ENCODE data around the gene RNU2-63P. TPM values are rescaled to one million over a fixed set of nuclear protein-coding genes. Genes with fewer than 3 reads are reported as not detected.

The RNU2-63P gene
- total and polyA plus RNA-seq, 11 donors, result not detected

- 93 to 98% (median 95%) methylated on average over 4 of the region's 4 CpGs for WGBS, 4 donors
- intact Hi-C loops (cut with DNase I), result no loop called here
- H3K27ac ChIP-seq, result no peak overlapping the region
- H3K9me3 ChIP-seq, result no peaks in the 10 kb centered on the region
- DNase-seq (no peak), ATAC-seq (no peak)
- peaks cover 2 to 79% (median 59%) of the 10 kb centered on the region in 9 donors for H3K36me3 ChIP-seq
- H3K4me1 ChIP-seq, result peaks cover 0 to 17% (median 0%) of the 10 kb centered on the region in 12 donors
- H3K4me3 ChIP-seq, result no peak overlapping the region
- TF ChIP-seq POLR2A (IDR thresholded peaks at IDR 0.05) (no peak), CTCF (IDR thresholded peaks at IDR 0.05) (no peak)
- H3K27me3 ChIP-seq, result no peaks in the 10 kb centered on the region
Observed at GRCh38 chr2:88028931-88029330, 12.6 kb upstream of the RNU2-63P start.

GRCh38 chr2:88027697-88028389, 11.5 kb upstream of the RNU2-63P start:
- intact Hi-C loops (cut with DNase I), result no loop called here

GRCh38 chr2:88024509-88024908, 8.2 kb upstream of the RNU2-63P start:
- 74 to 78% (median 76%) methylated on average over 6 of the region's 6 CpGs for WGBS, 4 donors
- H3K36me3 ChIP-seq, result peaks cover 0 to 37% (median 20%) of the 10 kb centered on the region in 9 donors

More at GRCh38 chr2:88027697-88028389, 11.5 kb upstream of the RNU2-63P start:
- TF ChIP-seq CTCF (IDR thresholded peaks at IDR 0.05), result no peak
- no peak for TF ChIP-seq POLR2A (IDR thresholded peaks at IDR 0.05)
- peaks cover 0 to 69% (median 54%) of the 10 kb centered on the region in 9 donors for H3K36me3 ChIP-seq
- peak overlapping the region in 1 of 12 donors; percentile 52 for H3K27ac ChIP-seq
- ATAC-seq (no peak), DNase-seq (no peak)
- peaks cover 0 to 17% (median 0%) of the 10 kb centered on the region in 12 donors for H3K4me1 ChIP-seq
- peak overlapping the region in 1 of 12 donors; percentile 23 for H3K4me3 ChIP-seq
- 89 to 92% (median 90%) methylated on average over 10 of the region's 10 CpGs for WGBS, 4 donors
- H3K27me3 ChIP-seq, result no peaks in the 10 kb centered on the region
- H3K9me3 ChIP-seq, result no peaks in the 10 kb centered on the region

DNA sequence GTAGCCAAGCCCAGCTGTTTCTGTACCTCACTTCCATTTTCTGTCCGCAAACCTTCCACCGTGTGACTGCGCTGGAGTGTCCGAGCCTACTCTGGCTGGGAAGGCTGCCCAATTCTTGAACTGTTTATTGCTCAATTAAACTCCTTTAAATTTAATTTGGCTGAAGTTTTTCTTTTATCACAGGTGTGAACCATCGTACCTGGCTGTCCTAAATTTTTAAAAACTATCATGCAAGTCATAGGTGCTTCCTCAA, 6.2 kb upstream of the RNU2-63P start:
- no peaks in the 10 kb centered on the region for H3K27me3 ChIP-seq
- WGBS, 4 donors, result 94 to 99% (median 95%) methylated on average over 5 of the region's 5 CpGs
- intact Hi-C loops (cut with DNase I), result no loop called here
- peaks cover 0 to 18% (median 3%) of the 10 kb centered on the region in 9 donors for H3K36me3 ChIP-seq
- H3K27ac ChIP-seq, result no peak overlapping the region
- no peak for ATAC-seq
- H3K9me3 ChIP-seq, result no peaks in the 10 kb centered on the region
- H3K4me3 ChIP-seq, result no peak overlapping the region
- H3K4me1 ChIP-seq, result peaks cover 0 to 8% (median 0%) of the 10 kb centered on the region in 12 donors
- no peak for DNase-seq
- TF ChIP-seq POLR2A (IDR thresholded peaks at IDR 0.05) (no peak), CTCF (IDR thresholded peaks at IDR 0.05) (no peak)

More at GRCh38 chr2:88024509-88024908, 8.2 kb upstream of the RNU2-63P start:
- TF ChIP-seq POLR2A (IDR thresholded peaks at IDR 0.05) (no peak), CTCF (IDR thresholded peaks at IDR 0.05) (no peak)
- intact Hi-C loops (cut with DNase I), result no loop called here
- Histone ChIP-seq H3K4me3 (no peak overlapping the region), H3K9me3 (no peaks in the 10 kb centered on the region), H3K4me1 (peaks cover 0 to 17% (median 0%) of the 10 kb centered on the region in 12 donors), H3K27ac (no peak overlapping the region), H3K27me3 (no peaks in the 10 kb centered on the region)
- DNase-seq, result no peak
- no peak for ATAC-seq
